Measurements from ENCODE around the gene ISL2.
"Not testable (repeated sequence)": the region's sequence is repeated elsewhere in the genome, so short reads cannot be mapped to it uniquely, and the experiment has no call there.

ISL2 gene

GRCh38 chr15:76336254-76337058 is at the start of gene ISL2:
Gene ISL2, plus strand, starts transcription at chr15:76336773. Its CDS starts 111 bp downstream, at chr15:76336884.
- DNase-seq (ENCODE audit: low read depth, low spot score) = peak; percentile 88

- no peak for DNase-seq (ENCODE audit: low read depth, low spot score)
Measured at GRCh38 chr15:76289582-76289981, 47.0 kb upstream of the ISL2 start.

GRCh38 chr15:76293361-76293760 is 43.2 kb upstream of the ISL2 start:
- no peak for DNase-seq (ENCODE audit: low read depth, low spot score)

GRCh38 chr15:76294463-76294862 is 42.1 kb upstream of the ISL2 start:
- DNase-seq (ENCODE audit: low read depth, low spot score) = not testable (repeated sequence)

- DNase-seq (ENCODE audit: low read depth, low spot score) = no peak
Measured at GRCh38 chr15:76296849-76297248, 39.7 kb upstream of the ISL2 start.

GRCh38 chr15:76297951-76298350 is 38.6 kb upstream of the ISL2 start:
- not testable (repeated sequence) for DNase-seq (ENCODE audit: low read depth, low spot score)

GRCh38 chr15:76298986-76299385 is 37.6 kb upstream of the ISL2 start:
- no peak for DNase-seq (ENCODE audit: low read depth, low spot score)

GRCh38 chr15:76299786-76300185 is 36.8 kb upstream of the ISL2 start:
- DNase-seq (ENCODE audit: low read depth, low spot score) = no peak

GRCh38 chr15:76303909-76304308 is 32.7 kb upstream of the ISL2 start:
- DNase-seq (ENCODE audit: low read depth, low spot score) = no peak

GRCh38 chr15:76309601-76310330 is 26.8 kb upstream of the ISL2 start:
- DNase-seq (ENCODE audit: low read depth, low spot score) = peak; percentile 52

- DNase-seq (ENCODE audit: low read depth, low spot score) = peak; percentile 55
Measured at GRCh38 chr15:76310475-76311099, 26.0 kb upstream of the ISL2 start.

GRCh38 chr15:76311100-76311953 is 25.2 kb upstream of the ISL2 start, which contains the start of gene ETFA:
Gene ETFA, minus strand, starts transcription at chr15:76311469. Its CDS starts 81 bp downstream, at chr15:76311388.
- DNase-seq (ENCODE audit: low read depth, low spot score) = peak; percentile 98

- no peak for DNase-seq (ENCODE audit: low read depth, low spot score)
Measured at GRCh38 chr15:76312540-76313174, 23.9 kb upstream of the ISL2 start.

GRCh38 chr15:76313175-76313567 is 23.4 kb upstream of the ISL2 start:
- DNase-seq (ENCODE audit: low read depth, low spot score) = not testable (repeated sequence)

GRCh38 chr15:76313731-76314130 is 22.8 kb upstream of the ISL2 start:
- no peak for DNase-seq (ENCODE audit: low read depth, low spot score)

- no peak for DNase-seq (ENCODE audit: low read depth, low spot score)
Measured at GRCh38 chr15:76320012-76320411, 16.6 kb upstream of the ISL2 start.

- DNase-seq (ENCODE audit: low read depth, low spot score) = no peak
Measured at GRCh38 chr15:76321171-76321570, 15.4 kb upstream of the ISL2 start.

GRCh38 chr15:76321602-76322001 is 15.0 kb upstream of the ISL2 start:
- DNase-seq (ENCODE audit: low read depth, low spot score) = no peak

- DNase-seq (ENCODE audit: low read depth, low spot score) = no peak
Measured at GRCh38 chr15:76324066-76324465, 12.5 kb upstream of the ISL2 start.

GRCh38 chr15:76325704-76326103 is 10.9 kb upstream of the ISL2 start:
- no peak for DNase-seq (ENCODE audit: low read depth, low spot score)
